ENCODE measurements around the gene TROAP.

TROAP gene

DNA sequence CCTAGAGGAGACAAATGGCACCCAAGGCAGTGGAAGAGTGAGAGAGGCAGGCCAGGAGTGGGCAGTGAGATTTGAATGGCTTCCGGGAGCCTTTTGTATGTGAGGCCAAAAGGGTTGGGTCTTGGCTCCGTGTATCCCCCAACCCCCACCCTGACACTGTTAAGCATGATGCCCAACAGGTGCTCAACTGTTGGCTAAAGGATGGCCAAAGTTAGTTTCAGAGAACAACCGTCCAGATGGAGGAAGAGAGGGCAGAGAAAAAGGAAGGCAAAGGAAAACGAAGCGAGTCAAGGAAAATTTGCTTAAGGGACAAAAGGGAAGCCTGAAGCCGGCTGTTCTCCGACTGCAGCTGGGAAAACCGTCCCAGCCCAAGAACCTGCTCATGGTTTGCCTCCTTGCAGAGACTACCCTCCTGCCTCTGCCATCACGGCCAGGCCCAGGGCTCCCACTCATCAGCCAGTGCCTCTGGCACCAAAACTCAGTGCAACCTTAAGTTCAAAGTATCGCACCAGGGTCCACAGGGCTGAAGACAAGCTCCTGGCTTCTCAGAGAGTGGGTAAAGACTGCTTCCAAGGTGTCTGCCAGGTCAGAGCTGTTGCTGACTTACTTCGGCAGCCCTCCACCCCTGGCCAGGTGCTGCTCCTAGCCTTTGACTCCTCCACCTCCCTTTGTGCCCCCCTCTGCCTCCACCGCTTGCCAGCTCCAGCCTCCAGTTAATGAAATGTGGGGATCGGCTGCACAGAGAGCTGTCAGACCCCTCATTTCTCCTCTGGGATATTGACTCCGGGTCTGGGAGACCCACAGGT, 18.1 kb downstream of the TROAP start:
- in situ Hi-C loops (cut with MboI; ENCODE audit: low sequenced_read_pairs), result loop anchor here (10.0 kb wide), 1 partner anchor 56 kb away; no protein-coding TSS in a partner anchor

- in situ Hi-C loops (cut with MboI; ENCODE audit: low sequenced_read_pairs), result loop anchor here (10.0 kb wide), 1 partner anchor 57 kb away; no protein-coding TSS in a partner anchor
Observed at GRCh38 chr12:49341777-49342065, 18.7 kb downstream of the TROAP start.

GRCh38 chr12:49342066-49342913, 19.2 kb downstream of the TROAP start:
- in situ Hi-C loops (cut with MboI; ENCODE audit: low sequenced_read_pairs), result loop anchor here (10.0 kb wide), 1 partner anchor 57 kb away; no protein-coding TSS in a partner anchor

GRCh38 chr12:49342914-49343731, 20.1 kb downstream of the TROAP start:
- in situ Hi-C loops (cut with MboI; ENCODE audit: low sequenced_read_pairs), result loop anchor here (10.0 kb wide), 1 partner anchor 58 kb away; no protein-coding TSS in a partner anchor

DNA sequence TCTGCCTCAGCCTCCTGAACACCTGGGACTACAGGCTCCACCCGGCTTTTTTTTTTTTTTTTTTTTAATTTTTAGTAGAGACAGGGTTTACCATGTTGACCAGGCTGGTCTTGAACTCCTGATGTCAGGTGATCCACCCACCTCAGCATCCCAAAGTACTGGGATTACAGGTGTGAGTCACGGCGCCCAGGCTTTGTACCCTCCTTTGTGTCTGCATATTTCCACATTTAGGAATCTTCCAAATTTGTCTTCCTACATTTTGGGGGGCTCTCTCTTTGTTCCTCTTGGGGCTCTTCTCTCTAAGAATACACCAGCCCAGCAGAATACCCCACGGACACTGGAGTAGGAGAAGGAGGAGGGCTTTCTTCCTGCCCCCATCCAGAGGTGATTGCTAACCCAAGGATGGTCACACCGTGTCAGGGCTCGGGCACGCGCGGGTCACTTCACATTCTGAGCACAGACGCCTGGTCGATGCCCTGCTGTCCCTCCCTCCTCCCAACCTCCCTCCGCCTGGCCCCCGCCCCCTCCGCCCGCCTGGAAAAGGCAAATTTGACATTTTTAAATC, 21.5 kb downstream of the TROAP start:
- in situ Hi-C loops (cut with MboI; ENCODE audit: low sequenced_read_pairs), result loop anchor here (10.0 kb wide), 1 partner anchor 60 kb away; no protein-coding TSS in a partner anchor

DNA sequence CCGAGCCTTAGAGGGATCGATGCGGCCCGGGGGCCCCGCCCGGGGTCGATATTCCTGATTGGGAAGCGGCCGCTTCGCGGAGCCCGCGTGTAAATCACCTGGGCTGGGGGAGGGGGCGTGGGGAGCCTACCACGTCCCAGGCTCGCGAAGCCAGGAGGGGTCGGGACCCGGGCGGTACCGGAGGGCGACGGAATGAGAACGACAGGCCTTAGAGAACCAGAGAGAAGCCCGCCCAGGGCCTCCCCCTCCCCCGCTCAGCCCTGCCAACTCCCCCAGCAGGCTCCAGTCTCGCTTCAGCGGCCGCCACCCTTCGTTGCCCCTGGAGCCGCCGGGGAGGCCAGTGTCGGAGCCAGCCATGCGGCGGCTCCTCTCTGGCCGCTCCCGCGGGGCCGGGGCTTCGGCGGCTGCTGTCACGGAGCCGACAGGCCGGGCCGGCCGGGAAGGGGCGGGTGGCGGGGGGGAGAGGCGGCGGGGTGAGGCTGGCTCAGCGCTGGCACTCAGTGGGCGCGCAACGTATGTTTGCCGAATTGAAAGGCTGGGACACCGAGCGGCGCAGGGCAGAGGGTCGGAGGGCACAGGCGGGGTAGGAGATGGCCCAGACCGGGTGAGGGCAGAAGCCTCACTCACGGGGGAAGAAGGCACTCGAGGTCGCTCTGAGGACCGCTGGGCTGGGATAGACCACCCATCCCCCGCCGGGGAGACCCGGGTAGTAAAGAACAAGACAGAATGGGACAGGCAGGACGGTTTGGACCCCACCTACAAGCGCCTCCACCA, 22.2 kb downstream of the TROAP start:
- in situ Hi-C loops (cut with MboI; ENCODE audit: low sequenced_read_pairs), result loop anchor here (10.0 kb wide), 1 partner anchor 60 kb away; no protein-coding TSS in a partner anchor

DNA sequence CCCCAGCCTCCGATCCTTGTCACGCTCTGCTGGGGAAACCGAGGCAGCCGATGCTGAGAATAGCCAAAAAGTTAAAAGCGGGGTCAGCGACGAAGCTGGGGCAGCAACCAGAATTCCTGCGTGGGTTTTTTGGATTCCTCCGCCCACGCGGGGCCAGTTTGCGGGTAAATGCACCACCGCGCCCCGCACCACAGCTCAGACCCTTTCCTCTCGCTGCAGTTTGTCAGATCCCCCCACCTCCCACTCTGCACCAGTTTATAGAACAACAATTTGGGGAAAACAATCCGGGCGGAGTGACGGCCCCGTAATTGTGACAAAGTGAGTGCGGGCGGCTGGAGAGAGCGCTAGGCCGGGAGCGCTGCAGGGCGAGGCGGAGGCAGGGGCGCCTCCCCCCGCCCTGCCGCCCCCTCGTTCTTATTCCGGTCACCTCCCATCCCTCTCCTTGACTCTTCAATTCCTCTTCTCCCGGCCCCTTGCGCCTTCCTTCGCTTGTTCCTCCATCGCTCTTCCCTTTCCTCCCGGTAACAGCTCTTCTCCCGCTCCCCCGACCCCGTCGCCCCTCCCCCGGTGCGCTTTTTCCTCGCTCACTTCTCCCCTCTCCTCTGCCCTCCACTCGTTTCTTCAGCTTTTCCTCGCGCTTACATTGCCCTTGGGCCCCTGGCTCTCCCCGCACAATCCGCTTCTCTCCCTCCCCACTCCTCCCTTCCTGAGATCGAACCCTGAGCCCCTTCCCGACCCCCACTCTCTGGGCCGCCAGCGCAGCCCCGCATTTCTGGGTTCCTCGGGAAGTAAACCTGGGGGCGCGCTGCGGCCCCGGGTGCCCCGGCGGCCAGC, 23.0 kb downstream of the TROAP start:
- in situ Hi-C loops (cut with MboI; ENCODE audit: low sequenced_read_pairs), result loop anchor here (10.0 kb wide), 1 partner anchor 61 kb away; no protein-coding TSS in a partner anchor

- in situ Hi-C loops (cut with MboI; ENCODE audit: low sequenced_read_pairs), result loop anchor here (10.0 kb wide), 1 partner anchor 62 kb away; no protein-coding TSS in a partner anchor
Observed at GRCh38 chr12:49346659-49347310, 23.7 kb downstream of the TROAP start, which contains the start of gene DNAJC22. DNAJC22 (plus strand) TSS chr12:49346888; CDS start chr12:49348873, 1,985 bp downstream.

DNA sequence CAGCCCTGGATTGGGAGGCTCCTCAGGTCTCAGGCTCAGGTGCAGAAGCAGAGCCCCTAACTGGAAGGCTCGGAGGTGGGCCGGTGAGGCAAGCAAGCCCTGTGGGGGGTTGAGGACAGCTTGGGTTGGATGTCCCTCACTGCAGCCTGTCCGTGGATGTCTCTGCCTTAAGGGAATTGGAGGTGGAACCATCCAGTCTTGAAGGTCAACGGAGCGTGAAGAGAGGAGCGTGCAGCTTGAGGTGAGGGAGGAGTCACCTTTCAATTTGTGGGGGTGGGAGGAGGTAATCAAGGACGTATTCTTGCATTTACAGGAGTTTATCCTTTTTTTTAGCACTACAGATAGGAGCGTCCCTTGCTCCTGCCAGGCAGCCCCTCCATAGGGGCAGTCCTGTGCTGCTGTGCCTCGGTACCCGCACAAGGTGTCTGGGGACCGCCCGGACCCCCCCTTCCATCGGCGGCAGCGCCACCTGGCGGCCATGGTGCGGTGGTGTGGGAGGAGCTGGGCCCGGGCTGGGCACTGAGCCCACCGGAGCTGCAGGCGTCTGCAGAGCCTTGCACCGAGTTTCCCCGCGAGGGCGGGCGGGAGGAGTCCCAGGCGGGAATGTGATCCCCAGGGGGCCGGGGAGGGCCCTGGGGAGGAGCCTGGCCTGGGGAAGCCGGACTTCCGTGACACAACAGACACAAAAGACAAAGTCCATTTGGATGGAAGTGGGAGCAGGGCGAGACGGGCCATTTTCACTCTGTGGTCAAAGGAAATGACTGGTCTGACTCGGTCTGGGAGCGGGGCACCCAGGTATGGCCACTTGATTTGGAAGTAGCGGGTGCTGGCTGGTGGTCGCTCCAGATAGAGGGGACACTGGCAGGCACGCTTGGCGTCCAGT, 24.5 kb downstream of the TROAP start:
- in situ Hi-C loops (cut with MboI; ENCODE audit: low sequenced_read_pairs), result loop anchor here (10.0 kb wide), 1 partner anchor 63 kb away; no protein-coding TSS in a partner anchor

DNA sequence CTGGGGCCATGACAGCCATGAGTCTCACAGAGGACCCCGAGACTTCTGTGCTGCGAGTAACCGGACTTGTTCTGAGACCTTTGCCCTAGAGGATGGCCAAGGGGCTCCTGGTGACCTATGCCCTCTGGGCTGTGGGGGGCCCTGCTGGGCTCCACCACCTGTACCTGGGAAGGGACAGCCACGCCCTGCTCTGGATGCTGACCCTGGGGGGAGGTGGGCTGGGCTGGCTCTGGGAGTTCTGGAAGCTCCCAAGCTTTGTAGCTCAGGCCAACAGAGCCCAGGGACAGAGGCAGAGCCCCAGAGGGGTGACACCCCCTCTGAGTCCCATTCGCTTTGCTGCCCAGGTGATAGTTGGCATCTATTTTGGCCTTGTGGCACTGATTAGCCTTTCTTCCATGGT, 25.7 kb downstream of the TROAP start:
- in situ Hi-C loops (cut with MboI; ENCODE audit: low sequenced_read_pairs), result loop anchor here (10.0 kb wide), 1 partner anchor 64 kb away; no protein-coding TSS in a partner anchor

DNA sequence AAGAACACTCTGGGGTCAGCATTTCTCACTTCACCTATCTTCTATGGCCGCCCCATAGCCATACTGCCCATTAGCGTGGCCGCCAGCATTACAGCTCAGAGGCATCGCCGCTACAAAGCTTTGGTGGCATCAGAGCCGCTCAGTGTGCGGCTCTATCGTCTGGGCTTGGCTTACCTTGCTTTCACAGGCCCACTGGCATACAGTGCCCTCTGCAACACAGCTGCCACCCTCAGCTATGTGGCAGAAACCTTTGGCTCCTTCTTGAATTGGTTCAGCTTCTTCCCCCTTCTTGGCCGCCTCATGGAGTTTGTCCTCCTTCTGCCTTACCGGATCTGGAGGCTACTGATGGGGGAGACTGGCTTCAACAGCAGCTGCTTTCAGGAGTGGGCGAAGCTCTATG, 26.2 kb downstream of the TROAP start:
- in situ Hi-C loops (cut with MboI; ENCODE audit: low sequenced_read_pairs), result loop anchor here (10.0 kb wide), 1 partner anchor 64 kb away; no protein-coding TSS in a partner anchor

DNA sequence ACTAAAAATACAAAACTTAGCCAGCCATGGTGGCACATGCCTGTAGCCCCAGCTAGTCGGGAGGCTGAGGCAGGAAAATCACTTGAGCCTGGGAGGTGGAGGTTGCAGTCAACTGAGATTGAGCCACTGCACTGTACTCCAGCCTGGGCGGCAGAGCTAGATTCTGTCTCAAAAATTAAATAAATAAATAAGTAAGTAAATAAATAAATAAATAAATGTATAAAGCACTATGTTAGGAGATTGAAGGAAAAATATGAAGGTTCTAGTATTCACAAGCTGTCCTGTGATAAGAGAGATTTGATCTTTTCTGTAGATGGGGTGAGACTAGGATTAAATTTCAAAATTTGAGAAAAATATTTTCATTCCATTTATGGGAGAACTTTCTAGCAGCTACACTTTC, 29.3 kb downstream of the TROAP start:
- in situ Hi-C loops (cut with MboI; ENCODE audit: low sequenced_read_pairs), result no loop called here

- in situ Hi-C loops (cut with MboI; ENCODE audit: low sequenced_read_pairs), result no loop called here
Observed at GRCh38 chr12:49355913-49356312, 32.9 kb downstream of the TROAP start.

GRCh38 chr12:49357103-49357678, 34.1 kb downstream of the TROAP start:
- in situ Hi-C loops (cut with MboI; ENCODE audit: low sequenced_read_pairs), result no loop called here

GRCh38 chr12:49358483-49359141, 35.6 kb downstream of the TROAP start:
- in situ Hi-C loops (cut with MboI; ENCODE audit: low sequenced_read_pairs), result no loop called here

GRCh38 chr12:49359671-49360070, 36.6 kb downstream of the TROAP start:
- in situ Hi-C loops (cut with MboI; ENCODE audit: low sequenced_read_pairs), result loop anchor here (10.0 kb wide), 1 partner anchor 145 kb away; no protein-coding TSS in a partner anchor
